ENCODE results near the gene PCBP1. TPM values are rescaled to one million over a fixed set of nuclear protein-coding genes. Genes with fewer than 3 reads are reported as not detected.

PCBP1 gene
- total and polyA plus RNA-seq, 2 experiments from 2014 or later: 212 to 393 TPM

- H3K27ac Mint-ChIP-seq: no peak overlapping the region
- no peaks in the 10 kb centered on the region; the same call in 1 of the 2 replicates for H3F3A ChIP-seq (replicated peaks; ENCODE audit: low read depth)
- peaks cover 30% of the 10 kb centered on the region for H3K4me1 Mint-ChIP-seq
- peak overlapping the region; percentile 83 for H2AFZ ChIP-seq
- peak overlapping the region; percentile 26; the same call in 1 of the 2 replicates for H3K27ac ChIP-seq (ENCODE audit: low read depth)
- no peaks in the 10 kb centered on the region for H3K36me3 Mint-ChIP-seq (ENCODE audit: low read depth)
- no peaks in the 10 kb centered on the region for H3K9me3 Mint-ChIP-seq
- no peak overlapping the region for H3K4me3 ChIP-seq
- DNase-seq (ENCODE audit: low spot score): no peak
- H3K4me2 ChIP-seq: no peak overlapping the region
- no peak for ATAC-seq
- no peaks in the 10 kb centered on the region for H3K9me2 ChIP-seq (ENCODE audit: insufficient read depth)
- no peaks in the 10 kb centered on the region for H3K27me3 ChIP-seq (ENCODE audit: insufficient read depth)
- H3K4me3 Mint-ChIP-seq: no peak overlapping the region
- no peaks in the 10 kb centered on the region for H3K36me3 ChIP-seq (ENCODE audit: insufficient read depth)
- H4K20me1 ChIP-seq (replicated peaks; ENCODE audit: insufficient read depth): no peaks in the 10 kb centered on the region
- H3K27me3 Mint-ChIP-seq (ENCODE audit: insufficient read depth, low read depth, poor library complexity): peaks cover 9% of the 10 kb centered on the region
- H3K4me1 ChIP-seq (ENCODE audit: insufficient read depth): peaks cover 35% of the 10 kb centered on the region
- H3K79me2 ChIP-seq (replicated peaks; ENCODE audit: insufficient read depth): no peaks in the 10 kb centered on the region
- no peak for TF ChIP-seq ZNF462 (CRISPR knock-in tag; IDR thresholded peaks at IDR 0.05)
- no peak for TF ChIP-seq REST (IDR thresholded peaks at IDR 0.05; ENCODE audit: unreplicated experiment)
- no peak for TF ChIP-seq CTCF (conservative IDR thresholded peaks at IDR 0.05; ENCODE audit: low read depth in 2 of 2)
- no peak for TF ChIP-seq ZNF114 (CRISPR knock-in tag; IDR thresholded peaks at IDR 0.05)
- TF ChIP-seq ETS1 (IDR thresholded peaks at IDR 0.05): no peak
- no peak for TF ChIP-seq EZH2phosphoT487 (IDR thresholded peaks at IDR 0.05; ENCODE audit: unreplicated experiment)
- TF ChIP-seq STAT1 (IDR thresholded peaks at IDR 0.05; ENCODE audit: unreplicated experiment): no peak
- no peak for TF ChIP-seq CREB1 (CRISPR knock-in tag; IDR thresholded peaks at IDR 0.05; ENCODE audit: low read depth)
- no peak for TF ChIP-seq NANOG (IDR thresholded peaks at IDR 0.05; ENCODE audit: borderline replicate concordance)
- no peak for TF ChIP-seq EZH2 (IDR thresholded peaks at IDR 0.05; ENCODE audit: low read depth, unreplicated experiment)
- no peak for TF ChIP-seq ZNF331 (CRISPR knock-in tag; IDR thresholded peaks at IDR 0.05; ENCODE audit: low read depth)
- no peak for TF ChIP-seq JUNB (IDR thresholded peaks at IDR 0.05; ENCODE audit: unreplicated experiment)
- no peak for TF ChIP-seq POLR2AphosphoS5 (IDR thresholded peaks at IDR 0.05; ENCODE audit: low read depth)
These were observed 26.2 kb downstream of the PCBP1 start for GRCh38 chr2:70113359-70114070.
